ES-I3 (cell line): ENCODE results near the gene CCDC85C.

Source experiments
- H3K36me3 ChIP-seq: 2 replicates; pipeline ENCODE4 v1.6.1; 2013; ENCODE audit warnings: mild to moderate bottlenecking, low read length, control low read depth, moderate library complexity; ENCODE audit not compliant: insufficient read depth
- H3K4me1 ChIP-seq: 2 replicates; pipeline ENCODE4 v1.6.1; 2013; ENCODE audit warnings: mild to moderate bottlenecking, control low read depth, low read length; ENCODE audit not compliant: insufficient read depth
- H3K9ac ChIP-seq: 2 replicates; pipeline ENCODE4 v1.6.1; 2013; ENCODE audit warnings: low read depth, mild to moderate bottlenecking, low read length, moderate library complexity
- H3K9me3 ChIP-seq: 2 replicates; pipeline ENCODE4 v1.6.1; 2013; ENCODE audit warnings: mild to moderate bottlenecking, low read length, moderate library complexity; ENCODE audit not compliant: control insufficient read depth, insufficient read depth

Gene CCDC85C

DNA sequence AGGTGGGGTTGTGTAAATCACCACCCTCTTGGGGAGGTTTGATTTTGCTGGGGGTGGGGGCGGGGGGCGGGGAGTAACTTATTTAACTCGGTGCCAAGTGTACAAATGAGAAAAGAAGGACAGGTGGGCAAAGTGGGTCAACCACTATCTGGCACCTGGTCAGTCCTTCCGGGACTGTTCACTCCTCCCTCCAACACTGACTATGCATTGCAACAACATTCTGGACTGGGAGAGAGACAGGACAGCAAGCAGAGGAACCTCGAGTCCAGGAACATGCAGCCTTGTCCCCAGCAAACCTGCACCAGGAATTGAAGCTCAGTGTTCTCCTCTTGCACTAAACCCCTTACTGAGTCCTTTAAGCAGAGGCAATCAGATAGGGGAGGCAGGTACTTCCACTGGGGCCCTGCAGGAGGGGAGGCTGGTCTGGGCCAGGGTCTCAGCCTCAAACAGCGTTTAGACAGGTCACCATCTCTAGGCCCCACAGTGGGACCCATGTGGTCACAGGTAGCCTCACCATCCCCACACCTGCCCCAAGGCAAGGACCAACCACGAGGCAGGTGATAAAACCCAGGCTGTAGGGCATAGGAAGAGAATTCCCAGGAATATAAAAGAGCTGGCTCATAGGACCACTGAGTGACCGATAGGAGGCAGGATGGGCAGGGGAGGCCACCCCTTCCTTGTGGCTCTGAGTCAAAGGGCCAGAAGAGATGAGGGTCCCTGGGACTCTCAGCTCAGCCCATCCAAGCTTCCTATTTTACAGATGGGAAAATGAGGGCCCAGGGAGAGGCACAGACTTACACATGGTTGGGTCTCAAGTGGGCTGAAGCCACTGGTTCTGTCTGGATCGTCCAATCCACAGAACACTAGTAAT, 9.8 kb downstream of the CCDC85C start:
- H3K36me3 ChIP-seq, result no peaks in the 10 kb centered on the region
- peaks cover 20% of the 10 kb centered on the region; the same call in 1 of the 2 replicates for H3K4me1 ChIP-seq
- no peaks in the 10 kb centered on the region for H3K9me3 ChIP-seq
- H3K9ac ChIP-seq, result no peak overlapping the region

- Histone ChIP-seq H3K4me1 (peaks cover 20% of the 10 kb centered on the region; the same call in 1 of the 2 replicates), H3K36me3 (no peaks in the 10 kb centered on the region), H3K9ac (no peak overlapping the region), H3K9me3 (no peaks in the 10 kb centered on the region)
These were observed 10.9 kb downstream of the CCDC85C start for GRCh38 chr14:99592933-99593753.

DNA sequence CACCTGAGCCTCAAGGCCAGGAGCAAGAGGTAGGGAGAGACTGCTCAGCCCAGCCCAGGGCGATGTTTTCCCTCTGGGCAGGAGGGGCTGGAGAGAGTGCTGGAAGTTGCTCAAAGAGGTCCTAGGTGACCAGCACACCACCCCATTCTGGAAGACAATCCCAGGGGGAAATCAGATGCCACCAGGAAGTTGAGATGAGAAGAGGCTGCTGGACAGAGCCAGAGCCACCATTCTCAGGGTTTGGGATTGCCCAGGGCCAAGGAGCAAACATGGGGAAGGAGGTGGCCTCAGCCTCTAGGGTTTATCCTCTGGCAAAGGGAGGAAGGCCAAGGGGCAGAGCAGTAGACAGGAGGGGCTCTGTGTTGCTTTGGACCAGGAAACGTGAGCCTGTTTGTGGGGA, 11.6 kb downstream of the CCDC85C start:
- no peaks in the 10 kb centered on the region for H3K36me3 ChIP-seq
- no peak overlapping the region for H3K9ac ChIP-seq
- H3K4me1 ChIP-seq, result peaks cover 26% of the 10 kb centered on the region; the same call in 1 of the 2 replicates
- H3K9me3 ChIP-seq, result no peaks in the 10 kb centered on the region

DNA sequence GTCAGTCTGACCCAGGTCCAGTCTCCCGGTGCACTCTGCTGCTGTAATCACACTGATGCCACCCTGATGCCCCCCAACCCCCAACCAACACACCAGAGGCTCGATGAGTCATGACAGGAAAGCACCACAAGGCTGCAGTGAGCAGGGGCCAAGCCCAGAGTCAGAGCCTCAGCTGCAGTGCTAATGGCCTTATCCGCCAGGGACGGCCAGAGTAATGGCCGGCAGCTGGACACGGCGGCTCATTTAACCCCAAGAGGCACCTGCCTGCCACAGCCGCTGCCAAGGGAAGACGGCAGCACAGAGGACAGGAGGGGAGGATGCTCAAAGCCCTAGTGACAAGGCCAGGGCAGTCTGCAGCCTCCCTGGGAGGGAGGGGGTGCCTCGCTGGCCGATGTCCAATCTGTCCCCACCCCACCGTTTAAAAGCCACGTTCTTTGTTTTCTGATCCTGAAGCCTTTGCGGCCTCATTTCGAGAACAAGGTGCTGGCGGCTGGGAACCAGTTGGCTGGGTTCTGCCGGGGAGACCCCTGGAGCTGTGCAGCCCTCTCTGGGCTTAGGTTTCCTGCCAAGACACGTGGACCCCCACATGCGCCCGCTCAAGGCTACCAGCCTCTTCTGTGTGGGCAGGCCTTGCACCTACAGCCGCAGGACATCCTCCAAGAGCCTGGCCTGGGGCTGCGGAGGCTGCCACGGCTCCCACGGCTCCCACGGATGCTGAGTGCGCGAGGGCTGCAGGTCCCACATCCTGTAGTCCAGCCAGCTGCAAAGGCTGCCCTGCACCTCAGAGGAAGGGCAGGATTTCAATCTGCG, 13.1 kb downstream of the CCDC85C start:
- Histone ChIP-seq H3K9me3 (no peaks in the 10 kb centered on the region), H3K4me1 (peaks cover 27% of the 10 kb centered on the region; the same call in 1 of the 2 replicates), H3K36me3 (no peaks in the 10 kb centered on the region), H3K9ac (no peak overlapping the region)

DNA sequence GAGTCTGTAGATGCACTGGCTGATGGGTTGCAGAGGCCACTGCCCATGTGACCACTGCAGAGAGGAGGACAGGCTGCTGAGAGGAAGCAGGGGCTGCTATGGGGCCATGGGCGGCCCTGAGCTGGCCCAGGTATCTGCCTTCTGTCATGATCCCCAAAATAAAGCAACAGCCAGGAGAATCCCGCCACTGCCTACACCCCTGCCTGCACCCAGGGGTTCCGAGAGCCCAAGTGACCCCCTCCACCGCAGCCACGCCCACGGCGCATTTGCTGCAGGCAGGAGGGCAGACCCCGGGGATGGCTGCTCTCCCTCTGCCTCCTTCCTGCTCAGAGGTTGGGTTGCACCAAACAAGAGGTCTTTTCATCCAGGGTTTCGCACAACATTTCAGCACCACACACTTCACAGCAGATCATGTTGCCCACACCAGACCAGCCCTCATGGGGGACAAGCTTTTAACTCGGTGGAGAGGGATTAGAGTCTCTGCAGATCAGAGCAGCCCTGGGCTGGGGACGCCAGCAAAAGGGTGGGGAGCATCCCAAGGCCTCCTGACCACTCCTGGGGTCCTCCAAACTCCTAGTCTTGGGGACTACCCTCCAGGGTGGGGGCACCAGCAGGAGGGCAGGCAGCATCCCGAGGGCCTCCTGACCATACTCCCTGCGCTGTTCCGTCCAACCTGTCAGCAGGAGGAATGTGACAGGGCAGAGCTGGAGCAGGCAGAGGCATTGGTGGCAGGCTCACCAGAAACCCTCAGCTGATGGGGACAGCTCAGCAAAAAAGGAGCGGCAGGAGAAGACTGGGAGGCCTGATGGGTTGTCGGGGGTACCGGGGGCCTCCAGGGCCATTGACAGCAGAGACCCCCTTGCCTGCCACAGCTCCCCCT, 14.1 kb downstream of the CCDC85C start:
- Histone ChIP-seq H3K36me3 (no peaks in the 10 kb centered on the region), H3K9ac (no peak overlapping the region), H3K9me3 (no peaks in the 10 kb centered on the region), H3K4me1 (peaks cover 27% of the 10 kb centered on the region; the same call in 1 of the 2 replicates)

GRCh38 chr14:99589031-99589441, 15.0 kb downstream of the CCDC85C start:
- Histone ChIP-seq H3K4me1 (peaks cover 25% of the 10 kb centered on the region; the same call in 1 of the 2 replicates), H3K9me3 (no peaks in the 10 kb centered on the region), H3K36me3 (no peaks in the 10 kb centered on the region), H3K9ac (no peak overlapping the region)

DNA sequence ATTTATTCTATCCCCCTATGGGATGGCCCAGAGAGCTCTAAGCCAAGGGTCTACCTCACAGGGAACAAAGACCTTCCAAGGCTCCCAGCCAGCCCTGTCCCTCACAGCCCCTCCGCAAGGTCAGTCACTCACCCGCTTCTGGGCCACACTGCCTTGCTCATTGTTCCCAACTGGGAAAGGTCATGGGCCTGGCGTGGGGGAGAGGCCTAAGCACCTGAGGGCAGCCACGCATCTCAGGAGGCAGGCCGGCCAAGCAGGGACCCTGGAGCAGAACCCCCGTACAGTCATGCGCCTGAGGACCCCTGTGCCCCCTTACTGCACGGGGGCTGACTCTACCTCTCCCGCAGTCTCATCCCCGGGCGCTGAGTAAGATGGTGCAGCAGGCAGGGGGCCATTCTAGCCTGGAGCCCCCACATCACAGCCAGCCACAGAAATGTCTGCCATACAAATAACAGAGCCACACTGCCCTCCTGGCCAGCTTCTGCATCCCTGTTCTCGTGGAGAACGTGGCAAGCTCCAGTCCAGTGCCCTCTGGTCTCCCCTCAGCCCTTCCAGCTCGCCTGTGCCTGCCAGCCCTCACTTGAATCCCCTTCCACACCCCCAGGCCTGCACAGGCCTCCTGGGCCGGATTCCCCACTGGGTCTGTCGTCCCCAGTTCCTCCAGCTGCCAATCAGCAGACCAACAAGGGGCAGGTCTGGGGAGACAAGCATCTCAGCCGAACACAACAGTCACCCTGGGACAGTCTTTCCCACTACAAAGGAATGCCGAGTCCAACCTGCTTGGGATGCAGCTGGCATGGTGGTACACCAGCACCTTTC, 16.3 kb downstream of the CCDC85C start:
- Histone ChIP-seq H3K36me3 (no peaks in the 10 kb centered on the region), H3K9me3 (no peaks in the 10 kb centered on the region), H3K4me1 (peaks cover 25% of the 10 kb centered on the region; the same call in 1 of the 2 replicates), H3K9ac (no peak overlapping the region)

- no peaks in the 10 kb centered on the region for H3K36me3 ChIP-seq
- no peaks in the 10 kb centered on the region for H3K9me3 ChIP-seq
- H3K9ac ChIP-seq, result no peak overlapping the region
- peaks cover 20% of the 10 kb centered on the region; the same call in 1 of the 2 replicates for H3K4me1 ChIP-seq
These were observed 17.1 kb downstream of the CCDC85C start for GRCh38 chr14:99586761-99587459.

DNA sequence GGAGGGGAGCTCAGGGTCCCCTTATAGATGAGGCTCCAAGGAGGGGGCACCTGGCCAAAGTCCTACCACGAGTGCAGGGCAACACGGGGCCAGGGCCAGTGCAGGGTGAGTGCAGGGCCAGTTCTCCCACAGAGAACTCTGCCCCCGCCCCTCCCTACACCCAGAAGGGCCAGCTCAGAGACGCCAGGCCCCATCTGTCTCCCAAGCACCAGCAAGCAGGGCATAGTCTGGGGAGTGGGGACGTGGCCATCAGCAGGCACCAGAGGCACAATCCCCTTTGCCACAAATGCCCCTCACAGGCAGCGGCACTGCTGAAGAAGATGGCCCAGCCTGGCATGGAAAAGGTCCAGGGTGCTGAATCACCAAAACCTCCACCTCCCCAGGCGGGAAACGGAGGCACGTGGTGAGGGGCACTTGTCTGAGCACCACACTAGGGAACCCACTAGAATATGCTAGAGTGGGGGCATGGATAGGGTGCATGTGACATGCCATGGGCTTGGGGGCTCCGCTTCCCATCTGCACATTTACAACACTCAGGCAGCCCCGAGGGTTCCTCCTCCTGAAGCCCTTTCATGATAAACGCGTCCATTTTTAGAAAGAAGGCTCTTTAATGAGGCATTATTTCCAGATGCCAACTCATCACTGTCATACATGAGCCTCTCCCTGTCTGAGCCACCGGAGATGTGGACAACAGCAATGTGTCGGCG, 17.8 kb downstream of the CCDC85C start:
- no peaks in the 10 kb centered on the region for H3K9me3 ChIP-seq
- H3K4me1 ChIP-seq, result peaks cover 17% of the 10 kb centered on the region; the same call in 1 of the 2 replicates
- no peaks in the 10 kb centered on the region for H3K36me3 ChIP-seq
- no peak overlapping the region for H3K9ac ChIP-seq

- Histone ChIP-seq H3K4me1 (peaks cover 19% of the 10 kb centered on the region; the same call in 1 of the 2 replicates), H3K36me3 (no peaks in the 10 kb centered on the region), H3K9ac (no peak overlapping the region), H3K9me3 (no peaks in the 10 kb centered on the region)
These were observed 19.2 kb downstream of the CCDC85C start for GRCh38 chr14:99584823-99585222.

DNA sequence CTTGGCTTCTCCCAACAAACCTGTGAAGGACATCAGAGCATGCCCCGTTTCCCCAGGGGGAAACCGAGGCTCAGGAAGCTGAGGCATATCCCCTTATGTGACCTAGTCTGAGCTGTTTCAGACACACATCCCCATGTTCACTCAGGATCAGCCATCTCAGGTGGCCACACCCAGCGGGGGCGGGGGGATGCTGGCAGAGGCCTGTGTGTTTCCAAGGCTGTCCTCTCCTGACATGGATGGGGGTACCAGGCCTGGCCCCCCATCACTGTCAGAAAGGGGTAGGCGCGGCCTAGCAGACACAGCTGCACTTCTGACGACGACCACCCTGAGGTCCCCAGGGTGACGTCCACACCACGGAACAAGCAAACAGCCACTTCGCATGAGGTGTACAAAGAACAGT, 22.1 kb downstream of the CCDC85C start:
- Histone ChIP-seq H3K9me3 (no peaks in the 10 kb centered on the region), H3K4me1 (peaks cover 18% of the 10 kb centered on the region; the same call in 1 of the 2 replicates), H3K9ac (no peak overlapping the region), H3K36me3 (no peaks in the 10 kb centered on the region)

GRCh38 chr14:99581374-99581773, 22.6 kb downstream of the CCDC85C start:
- peaks cover 21% of the 10 kb centered on the region; the same call in 1 of the 2 replicates for H3K4me1 ChIP-seq
- no peak overlapping the region for H3K9ac ChIP-seq
- no peaks in the 10 kb centered on the region for H3K36me3 ChIP-seq
- H3K9me3 ChIP-seq, result no peaks in the 10 kb centered on the region
